GM19328 (cell line): ENCODE results near the gene BAD.
A peak's percentile ranks its signal among the peaks of the same experiment; 100 is the strongest.
"Not testable (repeated sequence)": the region's sequence is repeated elsewhere in the genome, so short reads cannot be mapped to it uniquely, and the experiment has no call there.

Experiments
- ATAC-seq: cut with Tn5 transposase; IDR thresholded peaks from one replicate; pipeline ENCODE4 v1.9.1; 2021; ENCODE audit warnings: mild to moderate bottlenecking, moderate library complexity; ENCODE audit not compliant: unreplicated experiment

The BAD gene

DNA sequence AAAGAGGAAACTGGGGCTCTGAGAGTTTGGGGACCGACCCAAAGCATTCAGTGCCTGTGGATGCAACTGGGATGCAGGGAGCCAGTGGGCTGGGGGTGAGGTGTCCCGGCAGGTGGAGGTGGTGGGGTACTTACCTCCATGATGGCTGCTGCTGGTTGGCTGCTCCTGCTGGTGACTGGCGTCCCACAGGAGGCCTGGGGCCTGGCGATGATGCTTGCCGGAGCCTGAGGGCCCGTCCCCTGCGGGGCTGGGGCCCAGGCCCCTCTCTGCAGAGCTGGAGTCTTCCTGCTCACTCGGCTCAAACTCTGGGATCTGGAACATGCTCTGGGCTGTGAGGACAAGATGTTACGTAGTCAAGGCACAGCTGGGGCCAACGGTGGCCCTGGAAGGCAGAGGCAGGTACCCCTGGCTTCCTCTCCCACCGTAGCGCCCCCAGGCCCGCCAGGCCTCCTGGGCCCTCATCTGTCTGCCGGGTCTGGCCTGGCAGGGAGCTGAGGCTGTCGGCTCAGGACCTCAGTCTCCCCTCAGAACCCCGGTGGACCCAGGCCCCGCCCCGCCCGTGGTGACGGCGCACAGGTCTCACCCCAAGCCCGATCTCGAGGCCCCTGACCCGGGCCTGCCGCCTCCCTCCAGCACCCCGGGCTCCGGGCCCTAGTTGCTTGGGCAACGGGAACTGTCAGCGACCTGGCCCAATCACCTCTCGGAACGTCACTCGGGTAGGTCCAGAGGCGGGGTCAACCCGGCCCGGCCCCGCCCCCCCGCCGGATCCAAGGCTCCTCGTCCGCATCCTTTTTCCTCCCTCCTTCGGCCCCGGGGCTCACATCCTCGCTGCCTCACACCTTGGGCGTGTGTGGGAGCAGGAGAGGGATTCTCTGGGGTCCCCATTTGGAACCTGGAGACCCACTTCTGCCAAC, at the start of gene BAD:
Gene BAD (minus strand): TSS at position 618 of the 914 bp plus-strand sequence. CDS start 297 bp downstream, at position 321.
- ATAC-seq, result peak; percentile 73

DNA sequence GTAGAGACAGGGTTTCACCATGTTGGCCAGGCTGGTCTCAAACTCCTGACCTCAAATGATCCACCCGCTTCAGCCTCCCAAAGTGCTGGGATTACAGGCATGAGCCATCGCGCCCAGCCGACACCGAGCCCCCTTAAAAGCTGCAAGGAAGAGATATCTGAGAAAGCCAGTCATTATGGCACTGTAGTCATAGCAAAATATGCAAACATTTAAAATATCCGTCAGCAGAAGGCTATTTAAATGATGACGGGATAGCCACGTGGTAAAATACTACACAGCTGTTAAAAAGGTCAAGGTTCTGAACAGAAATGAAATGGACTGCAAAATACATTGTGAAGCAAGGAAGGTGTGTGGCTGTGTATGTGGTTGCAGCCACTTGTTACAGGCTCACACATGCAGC, 49.1 kb upstream of the BAD start:
- ATAC-seq, result no peak

DNA sequence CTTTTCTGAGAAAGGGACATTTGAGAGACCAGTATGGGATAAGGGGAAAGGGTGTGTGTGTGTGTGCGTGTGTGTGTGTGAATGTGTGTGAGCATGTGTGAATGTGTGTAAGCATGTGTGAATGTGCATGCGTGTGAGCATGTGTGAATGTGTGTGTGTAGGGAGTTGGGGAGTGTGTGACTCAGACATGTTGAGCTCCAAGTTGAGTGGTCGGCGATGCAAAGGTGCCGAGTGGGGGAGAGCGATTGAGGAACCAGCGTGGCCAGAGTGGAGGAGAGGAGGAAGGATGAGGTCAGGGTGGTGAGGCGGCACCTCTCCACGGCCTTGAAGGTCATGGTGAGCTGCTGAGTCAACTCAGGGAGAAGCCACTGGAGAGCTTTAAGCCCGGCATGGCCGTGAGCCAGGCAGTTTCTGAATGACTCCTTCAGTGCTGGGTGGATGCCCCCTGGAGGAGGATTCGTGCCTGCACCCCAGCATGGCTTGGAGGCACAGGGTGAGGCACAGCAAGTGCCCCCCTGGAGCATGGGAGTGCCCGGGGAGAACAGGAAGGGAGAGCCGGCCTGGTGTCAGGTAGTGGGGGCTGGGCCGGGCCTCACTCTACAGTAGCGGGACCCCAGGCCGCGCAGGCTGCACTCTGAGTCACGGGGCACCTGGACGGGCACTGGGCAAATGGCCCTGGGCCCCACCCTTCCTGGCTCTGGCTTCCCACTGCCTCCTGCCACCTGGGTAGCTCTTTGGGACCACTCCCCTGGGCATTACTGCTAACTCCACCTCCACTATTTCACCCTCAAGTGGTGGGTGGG, 47.3 kb upstream of the BAD start:
- no peak for ATAC-seq

DNA sequence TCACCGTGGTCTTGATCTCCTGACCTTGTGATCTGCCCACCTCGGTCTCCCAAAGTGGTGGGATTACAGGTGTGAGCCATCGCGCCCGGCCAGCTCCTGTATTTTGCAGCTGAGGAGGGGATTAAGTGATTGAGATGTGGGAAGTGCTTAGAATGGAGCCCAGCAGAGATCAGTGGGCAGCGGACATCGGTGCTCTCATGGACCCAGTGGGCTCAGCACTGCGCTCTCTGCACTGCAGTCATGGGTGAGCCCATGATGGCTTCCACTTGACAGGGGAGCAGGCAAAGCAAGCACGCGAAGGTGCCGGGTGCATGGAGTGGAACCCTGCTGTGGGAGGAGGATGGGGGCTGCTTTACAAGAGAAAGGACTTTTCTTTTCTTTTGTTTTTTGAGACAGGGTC, 46.4 kb upstream of the BAD start:
- no peak for ATAC-seq

DNA sequence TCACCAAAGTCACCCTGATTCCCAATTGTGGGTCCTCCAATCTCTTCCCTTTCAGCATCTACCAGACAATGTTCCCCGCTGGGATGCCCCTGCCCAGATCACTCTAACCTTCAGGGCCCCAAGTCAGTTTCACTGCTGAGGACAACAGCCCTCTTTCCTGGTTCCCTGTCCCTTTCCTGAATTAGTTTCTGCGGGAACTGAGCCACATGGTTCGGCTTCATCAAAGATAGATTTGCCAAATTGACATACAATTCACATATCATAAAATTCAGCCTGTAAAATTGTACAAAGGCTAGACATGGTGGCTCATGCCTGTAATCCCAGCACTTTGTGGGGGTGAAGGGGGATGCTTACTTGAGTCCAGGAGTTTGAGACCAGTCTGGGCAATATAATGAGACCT, 43.5 kb upstream of the BAD start:
- ATAC-seq, result no peak

DNA sequence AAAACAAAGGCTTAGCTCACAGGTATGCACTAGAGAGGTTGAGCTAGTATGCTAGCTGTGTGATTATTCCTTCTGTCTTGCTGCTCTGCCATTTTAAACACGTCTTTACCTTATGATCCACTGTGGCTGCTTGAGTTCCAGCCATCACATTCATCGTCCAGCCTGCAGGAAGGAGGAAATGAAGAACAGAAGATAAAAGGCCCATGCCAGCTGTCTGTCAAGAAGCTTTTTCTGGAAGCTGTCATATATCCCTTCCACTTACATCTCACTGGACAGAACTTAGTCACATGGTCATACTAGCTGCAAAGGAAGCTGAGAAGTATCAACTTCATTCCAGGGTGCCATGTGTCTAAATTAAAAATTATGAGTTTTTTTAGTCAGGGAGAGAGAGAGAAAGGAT, 42.9 kb upstream of the BAD start:
- no peak for ATAC-seq

DNA sequence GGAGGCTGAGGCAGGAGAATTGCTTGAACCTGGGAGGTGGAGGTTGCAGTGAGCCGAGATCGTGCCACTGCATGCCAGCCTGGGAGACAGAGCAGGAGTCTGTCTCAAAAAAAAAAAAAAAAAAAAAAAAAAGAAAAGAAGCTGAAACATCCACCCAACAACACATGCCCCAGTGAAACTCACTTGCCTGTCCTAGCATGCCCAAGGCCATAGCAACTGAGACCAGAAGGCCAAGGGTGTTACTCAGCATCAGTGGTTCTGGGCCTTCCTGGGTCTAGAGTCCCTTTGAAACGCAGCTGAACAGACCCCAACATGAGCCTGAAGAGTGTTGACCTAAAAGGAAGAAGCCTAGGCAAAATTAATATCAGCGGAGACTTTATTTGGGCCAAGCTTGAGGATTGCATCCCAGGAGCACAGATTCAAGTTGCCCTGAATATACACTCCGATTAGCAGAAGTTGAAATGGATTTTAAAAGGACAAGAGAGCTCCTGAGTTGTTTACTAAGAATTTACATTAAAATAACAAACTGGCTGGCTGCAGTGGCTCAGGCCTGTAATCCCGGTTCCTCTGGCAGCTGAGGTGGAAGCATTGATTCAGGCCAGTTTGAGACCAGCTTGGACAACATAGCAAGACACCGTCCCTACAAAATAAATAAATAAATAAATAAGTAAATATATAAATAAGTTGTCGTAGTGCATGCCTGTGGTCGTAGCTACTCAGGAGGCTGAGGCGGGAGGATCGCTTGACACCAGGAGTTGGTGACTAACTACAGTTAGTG, 40.4 kb upstream of the BAD start:
- ATAC-seq, result no peak

DNA sequence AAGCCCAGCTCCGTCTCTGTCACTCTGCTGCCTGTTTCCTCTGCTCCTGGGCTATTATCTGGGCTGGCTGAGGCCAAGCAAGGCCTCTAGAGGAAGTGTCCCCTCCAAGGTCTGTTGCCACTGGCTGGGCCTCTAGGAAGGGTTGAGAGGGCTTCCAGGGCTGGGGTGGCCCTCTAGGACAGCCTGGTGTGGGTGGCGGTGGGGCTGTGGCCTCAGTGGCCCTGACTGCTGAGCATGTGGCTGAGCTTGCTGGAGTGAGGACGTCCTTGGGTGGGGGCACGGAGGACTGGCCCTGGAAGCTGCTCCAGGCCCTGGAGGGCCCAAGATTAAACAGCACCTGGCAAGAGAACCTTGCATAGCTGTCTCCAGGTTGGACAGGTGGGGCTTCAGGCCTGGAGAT, 39.5 kb upstream of the BAD start:
- not testable (repeated sequence) for ATAC-seq

DNA sequence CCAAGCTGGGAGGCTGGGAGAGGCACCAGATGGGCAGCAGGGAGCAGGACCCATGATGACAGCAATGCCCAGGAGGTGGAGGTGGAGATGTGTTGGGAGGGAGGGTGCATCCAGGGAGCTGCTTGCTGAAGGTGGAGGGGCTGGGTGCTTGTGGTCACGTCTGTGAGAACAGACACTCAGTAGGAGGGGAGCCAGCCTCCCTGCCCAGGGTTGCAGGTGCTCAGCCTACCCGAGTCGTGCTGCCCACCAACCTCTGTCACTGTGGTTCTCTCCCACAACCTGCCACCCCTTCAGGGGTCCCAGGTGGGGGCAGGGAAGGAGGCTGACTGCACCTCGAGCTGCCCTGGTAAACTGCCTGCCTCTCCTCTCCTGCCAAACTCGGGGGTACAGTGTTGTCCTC, 38.9 kb upstream of the BAD start:
- no peak for ATAC-seq

DNA sequence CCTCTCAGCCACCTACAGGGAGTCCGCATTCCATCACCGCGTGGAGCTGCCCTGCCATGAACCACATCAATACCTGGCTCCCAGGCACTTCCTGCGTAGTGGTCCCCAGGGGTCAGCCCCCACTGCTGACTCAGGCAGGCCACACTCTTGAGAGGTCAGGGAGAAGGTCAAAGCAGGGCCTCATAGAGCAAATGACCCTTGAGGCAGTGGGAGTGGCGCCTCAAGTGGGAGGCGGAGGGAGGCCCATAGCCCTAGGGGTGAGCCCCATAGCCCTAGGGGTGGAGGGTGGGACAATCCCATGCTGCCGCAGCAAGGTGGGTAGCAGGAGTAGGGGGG, 38.4 kb upstream of the BAD start:
- no peak for ATAC-seq

DNA sequence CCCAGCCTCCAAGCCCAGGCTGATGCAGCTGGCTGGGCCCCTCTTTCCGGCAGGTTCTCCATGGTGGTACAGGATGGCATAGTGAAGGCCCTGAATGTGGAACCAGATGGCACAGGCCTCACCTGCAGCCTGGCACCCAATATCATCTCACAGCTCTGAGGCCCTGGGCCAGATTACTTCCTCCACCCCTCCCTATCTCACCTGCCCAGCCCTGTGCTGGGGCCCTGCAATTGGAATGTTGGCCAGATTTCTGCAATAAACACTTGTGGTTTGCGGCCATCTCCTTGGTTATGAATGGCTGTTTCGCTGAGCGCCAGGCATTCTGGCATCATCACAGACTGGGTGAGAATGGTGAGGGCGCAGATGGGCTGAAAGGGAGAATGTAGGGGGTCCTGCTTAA, 37.1 kb upstream of the BAD start:
- no peak for ATAC-seq

DNA sequence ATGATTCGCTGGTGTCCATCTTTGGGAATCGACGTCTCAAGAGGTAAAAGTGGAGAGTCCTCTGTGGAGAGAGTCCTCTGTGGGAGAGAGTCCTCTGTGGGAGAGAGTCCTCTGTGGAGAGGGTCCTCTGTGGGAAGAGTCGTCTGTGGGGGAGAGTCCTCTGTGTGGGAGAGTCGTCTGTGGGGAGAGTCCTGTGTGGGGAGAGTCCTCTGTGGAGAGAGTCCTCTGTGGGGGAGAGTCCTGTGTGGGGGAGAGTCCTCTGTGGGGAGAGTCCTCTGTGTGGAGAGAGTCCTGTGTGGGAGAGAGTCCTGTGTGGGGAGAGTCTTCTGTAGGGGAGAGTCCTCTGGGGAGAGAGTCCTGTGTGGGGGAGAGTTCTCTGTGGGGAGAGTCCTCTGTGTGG, 36.6 kb upstream of the BAD start:
- ATAC-seq, result no peak

DNA sequence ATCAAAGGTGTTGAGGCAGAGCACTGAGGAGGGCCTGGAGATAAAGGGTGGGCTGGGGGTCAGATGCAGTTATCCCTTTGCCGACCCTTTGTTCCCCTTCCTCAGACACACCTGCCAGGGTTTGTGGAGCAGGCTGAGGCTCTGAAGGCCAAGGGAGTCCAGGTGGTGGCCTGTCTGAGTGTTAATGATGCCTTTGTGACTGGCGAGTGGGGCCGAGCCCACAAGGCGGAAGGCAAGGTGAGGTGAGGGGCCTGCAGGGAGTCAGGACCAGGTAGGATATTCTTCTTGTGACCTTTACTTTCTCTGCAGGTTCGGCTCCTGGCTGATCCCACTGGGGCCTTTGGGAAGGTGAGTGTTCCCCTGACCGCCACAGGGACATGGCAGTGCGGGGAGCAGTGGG, 36.1 kb upstream of the BAD start:
- ATAC-seq, result no peak

DNA sequence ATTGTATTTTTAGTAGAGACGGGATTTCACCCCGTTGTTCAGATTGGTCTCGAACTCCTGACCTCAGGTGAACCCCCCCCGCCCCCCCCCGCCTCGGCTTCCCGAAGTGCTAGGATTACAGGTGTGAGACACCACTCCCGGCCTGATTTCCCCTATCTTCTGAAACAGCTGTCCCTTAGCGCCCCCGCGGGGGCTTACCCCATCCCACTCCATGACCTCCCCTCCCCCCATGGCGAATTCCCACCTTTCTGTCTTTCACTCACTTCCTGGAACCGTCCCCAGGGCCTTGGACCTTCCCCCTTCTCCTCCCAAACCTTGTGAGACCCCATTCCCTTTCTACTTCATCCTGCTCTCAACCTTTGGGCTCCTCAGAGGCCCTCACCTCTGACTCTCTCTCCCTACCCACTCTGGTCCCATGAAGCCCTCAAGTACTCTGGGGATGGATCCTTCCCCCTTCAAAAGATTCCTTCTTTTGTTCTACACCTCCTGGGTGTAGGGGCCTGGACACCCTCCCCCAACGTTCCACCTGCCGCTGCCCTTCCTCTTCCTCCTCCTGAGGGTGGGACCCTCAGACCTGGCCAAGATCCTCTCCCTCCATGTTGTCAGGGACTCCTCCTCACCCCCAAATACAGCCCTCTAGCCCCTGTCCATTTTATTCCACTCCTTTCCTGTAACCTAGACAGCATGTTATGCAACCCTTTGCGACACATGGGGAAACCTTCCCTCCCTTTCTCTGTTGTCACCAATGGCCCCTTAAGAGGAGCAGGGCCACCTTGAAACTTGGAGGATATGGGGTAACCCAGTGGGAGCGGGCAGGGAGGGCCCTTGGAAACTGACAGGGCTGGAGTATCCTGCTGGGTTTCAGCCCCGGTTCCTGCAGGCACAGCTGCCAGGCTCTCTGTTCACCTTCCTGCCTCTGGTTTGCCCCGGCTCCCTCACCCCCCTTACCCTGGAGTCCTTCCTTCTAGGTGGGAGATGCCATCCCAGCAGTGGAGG, 34.6 kb upstream of the BAD start:
- no peak for ATAC-seq

DNA sequence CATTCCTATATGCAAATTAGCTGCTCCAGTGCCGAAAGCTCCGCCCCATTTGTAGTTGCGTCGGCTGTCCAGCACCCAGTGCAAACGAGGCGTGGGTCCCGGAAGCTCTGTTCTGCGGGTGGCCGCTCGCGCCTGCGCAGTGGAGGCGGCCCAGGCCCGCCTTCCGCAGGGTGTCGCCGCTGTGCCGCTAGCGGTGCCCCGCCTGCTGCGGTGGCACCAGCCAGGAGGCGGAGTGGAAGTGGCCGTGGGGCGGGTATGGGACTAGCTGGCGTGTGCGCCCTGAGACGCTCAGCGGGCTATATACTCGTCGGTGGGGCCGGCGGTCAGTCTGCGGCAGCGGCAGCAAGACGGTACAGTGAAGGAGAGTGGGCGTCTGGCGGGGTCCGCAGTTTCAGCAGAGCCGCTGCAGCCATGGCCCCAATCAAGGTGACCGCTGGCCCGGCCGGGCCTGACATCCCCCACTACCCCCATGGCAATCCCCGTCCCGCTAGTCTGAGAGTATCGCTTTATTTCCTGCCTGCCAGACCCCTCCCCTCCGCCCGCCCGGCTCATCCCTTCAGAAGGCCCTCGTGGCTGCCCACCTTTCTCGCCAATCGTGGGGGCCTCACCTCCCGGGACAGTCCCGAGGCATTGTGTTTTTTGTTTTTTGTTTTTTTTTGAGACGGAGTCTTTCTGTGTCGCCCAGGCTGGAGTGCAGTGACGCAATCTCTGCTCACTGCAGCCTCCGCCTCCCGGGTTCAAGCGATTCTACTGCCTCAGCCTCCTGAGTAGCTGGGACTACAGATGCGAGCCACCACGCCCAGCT, 33.7 kb upstream of the BAD start, which contains the start of gene PRDX5:
Gene PRDX5 (plus strand): TSS at position 161 of the 805 bp plus-strand sequence. CDS start 95 bp downstream, at position 256.
- ATAC-seq, result peak; percentile 71

DNA sequence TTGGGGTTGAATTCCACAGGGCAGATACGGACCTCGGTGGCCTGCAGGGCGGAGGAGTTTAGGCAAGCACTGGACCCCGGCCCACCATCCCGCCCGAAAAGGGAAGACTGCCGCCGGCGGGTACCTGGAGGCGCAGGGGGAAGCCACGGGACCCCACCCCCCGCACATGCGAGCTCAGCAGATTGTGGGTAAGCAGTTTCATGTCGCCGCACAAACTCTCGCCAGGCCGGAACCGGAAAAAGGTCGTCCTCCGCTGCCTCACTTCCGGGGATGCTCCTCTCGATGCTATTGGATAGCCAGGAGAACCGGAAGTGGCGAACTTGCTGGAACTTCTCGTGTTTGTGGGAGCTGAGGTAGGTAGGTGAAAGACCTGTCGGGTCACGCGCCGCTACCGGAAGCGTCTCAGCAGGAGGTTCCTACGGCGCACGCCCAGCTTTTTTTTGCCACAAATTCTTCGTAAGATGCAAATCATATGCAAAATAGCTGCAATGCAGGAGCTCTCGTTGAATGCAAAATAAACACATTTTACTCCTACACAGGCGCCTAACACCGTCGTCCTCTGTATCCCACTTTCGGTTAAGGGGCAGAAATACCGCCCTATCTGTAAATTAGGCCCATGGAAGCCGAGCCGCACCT, 33.0 kb upstream of the BAD start, which contains the start of gene TRMT112:
Gene TRMT112 (minus strand): TSS at position 235 of the 636 bp plus-strand sequence. CDS start 33 bp downstream, at position 202.
- peak; percentile 74 for ATAC-seq

DNA sequence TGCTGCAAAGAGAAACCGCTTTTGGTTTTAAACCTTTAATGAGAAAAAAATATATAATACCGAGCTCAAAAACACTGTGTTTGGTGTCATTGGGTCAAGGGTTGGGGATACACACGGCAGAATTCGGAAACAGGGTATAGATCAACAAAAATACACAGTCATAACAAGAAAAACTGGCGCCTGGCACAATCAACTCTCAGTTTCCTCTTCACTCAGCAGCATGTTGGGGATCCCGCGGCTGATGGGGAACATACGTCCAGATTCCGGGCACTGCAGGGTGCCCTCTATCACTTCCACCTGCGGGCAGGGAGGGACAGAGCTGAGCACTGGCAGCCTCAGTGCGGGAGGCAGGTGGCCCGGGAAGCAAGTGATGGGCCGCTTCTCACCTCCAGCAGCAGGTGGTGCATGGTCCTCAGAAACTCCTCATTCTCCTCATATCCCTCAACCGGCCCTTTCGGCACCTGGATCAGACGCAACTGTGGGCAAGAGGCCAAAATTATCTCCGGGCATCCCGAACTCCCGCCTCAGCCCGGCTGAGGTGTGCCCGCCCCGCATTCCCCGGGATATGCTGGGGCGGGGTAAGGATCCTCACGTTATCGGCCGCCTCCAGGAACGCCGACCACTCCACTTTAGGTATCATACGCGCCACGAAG, 32.3 kb upstream of the BAD start:
- ATAC-seq, result peak; percentile 1
